Stomach (tissue), 19 donors: ENCODE measurements around the gene SEMA5B. TPM values are rescaled to one million over a fixed set of nuclear protein-coding genes. Genes with fewer than 3 reads are reported as not detected.

Experiments used
- DNase-seq, 2 donors: peaks; one replicate each; pipeline versions ENCODE4 v3.0.0 to v3.0.0-alpha.2; 2013 to 2019
- H3K27ac ChIP-seq, 5 donors: fragments of 200-600 bp in 4 of 5; sonication (generic) in 4 of 5; one replicate each; pipeline ENCODE4 v1.5.1; 2013 to 2019; ENCODE audit warnings: mild to moderate bottlenecking in 1 of 5, moderate library complexity in 1 of 5
- H3K27me3 ChIP-seq, 3 donors: fragments of 200-600 bp; sonication (generic); one replicate each; pipeline ENCODE4 v1.5.1; 2017 to 2019; ENCODE audit warnings: mixed run types in 1 of 3
- H3K36me3 ChIP-seq, 4 donors: fragments of 200-600 bp; sonication (generic); 1 replicate in 3 of 4; 2 replicates in 1 of 4; pipeline ENCODE4 v1.5.1; 2016 to 2019
- H3K4me1 ChIP-seq, 4 donors: fragments of 200-600 bp; sonication (generic); one replicate each; pipeline ENCODE4 v1.5.1; 2016 to 2019
- H3K4me3 ChIP-seq, 4 donors: fragments of 200-600 bp; sonication (generic) in 3 of 4; one replicate each; pipeline ENCODE4 v1.5.1; 2016 to 2019; ENCODE audit warnings: mild to moderate bottlenecking in 1 of 4
- H3K9me3 ChIP-seq, 4 donors: fragments of 200-600 bp; sonication (generic); one replicate each; pipeline ENCODE4 v1.5.1; 2016 to 2019
- CTCF ChIP-seq, 7 experiments: fragments of 450-650 bp in 4 of 7; fragments of 200-600 bp in 3 of 7; sonication (generic) in 3 of 7; IDR thresholded peaks; one replicate each; pipeline ENCODE4 v1.5.1; 2016 to 2019; ENCODE audit warnings: antibody characterized with exemption in 7 of 7, control low read depth in 2 of 7, mild to moderate bottlenecking in 1 of 7
- EP300 ChIP-seq: sonication (generic); formaldehyde crosslinking; IDR thresholded peaks from one replicate; pipeline ENCODE4 v1.6.1; 2017; ENCODE audit warnings: antibody characterized with exemption
- POLR2A ChIP-seq, 4 donors: fragments of 450-650 bp; IDR thresholded peaks; one replicate each; pipeline ENCODE4 v1.6.1; 2016; ENCODE audit warnings: antibody characterized with exemption in 4 of 4, control low read depth in 2 of 4, mild to moderate bottlenecking in 1 of 4, moderate library complexity in 1 of 4
- POLR2AphosphoS5 ChIP-seq, 3 donors: sonication (generic); formaldehyde crosslinking; IDR thresholded peaks; one replicate each; pipeline ENCODE4 v1.6.1; 2016; ENCODE audit warnings: antibody characterized with exemption in 3 of 3
- WGBS, 5 donors: extraction: QIAGEN DNeasy Blood & Tissue Kit in 3 of 5; methylation state at CpG; one replicate each; pipeline versions ENCODE4 v1.1.5 to v1.1.7; 2013 to 2018; 5-methylcytosine and 5-hydroxymethylcytosine counted together
- intact Hi-C: fragments of 100-400 bp; cut with DNase I; formaldehyde crosslinking; loops from one replicate; pipeline ENCODE4 v1.15.1; 2023; ENCODE audit warnings: low total_unique reads
- long read RNA-seq, 10 donors: transcript quantifications; one replicate each; lab custom pipeline, GENCODE V29; 2026
- polyA plus RNA-seq, 3 donors: library from polyadenylated mRNA; stranded (reverse); fragments of 200-250 nt; gene quantifications; one replicate each; pipeline ENCODE4 v1.2.3, GENCODE V29; 2013
- total RNA-seq, 5 donors: library from RNA; depleted of rRNA; stranded (reverse); fragments of >200 nt; gene quantifications; one replicate each; pipeline versions ENCODE4 v1.1.0 to v1.2.3, GENCODE V29; 2014 to 2016
- donor health status: healthy with polysubstance abuse.
- donor health status: Bipolar disorder and iron deficiency.
- donor health status: healthy.

Gene SEMA5B
- total RNA-seq = 10 to 100 TPM in 1 of 5 donors, 1 to 10 TPM in 2, not detected in 2; 1.8 to 27.2 (median 1.9) TPM
- polyA plus RNA-seq = under 1 TPM; 0.15 to 0.25 (median 0.25) TPM
- long read RNA-seq, donor 1 = 0 reads
- long read RNA-seq, donor 2 = 0 reads
- long read RNA-seq, donor 3 = 0 reads
- long read RNA-seq, donor 4 = 0 reads
- long read RNA-seq, donor 5 = 0 reads
- long read RNA-seq, donor 6 = 0 reads
- long read RNA-seq, donor 7, full-length matches to known transcripts = 1 of 1 reads
- long read RNA-seq, donor 7, partial matches to known transcripts = 0 of 1 reads
- long read RNA-seq, donor 7, other reads (novel, unspliced or antisense) = 0 of 1 reads
- long read RNA-seq, donor 8 = 0 reads
- long read RNA-seq, donor 9 = 0 reads
- long read RNA-seq, donor 10 = 0 reads

DNA sequence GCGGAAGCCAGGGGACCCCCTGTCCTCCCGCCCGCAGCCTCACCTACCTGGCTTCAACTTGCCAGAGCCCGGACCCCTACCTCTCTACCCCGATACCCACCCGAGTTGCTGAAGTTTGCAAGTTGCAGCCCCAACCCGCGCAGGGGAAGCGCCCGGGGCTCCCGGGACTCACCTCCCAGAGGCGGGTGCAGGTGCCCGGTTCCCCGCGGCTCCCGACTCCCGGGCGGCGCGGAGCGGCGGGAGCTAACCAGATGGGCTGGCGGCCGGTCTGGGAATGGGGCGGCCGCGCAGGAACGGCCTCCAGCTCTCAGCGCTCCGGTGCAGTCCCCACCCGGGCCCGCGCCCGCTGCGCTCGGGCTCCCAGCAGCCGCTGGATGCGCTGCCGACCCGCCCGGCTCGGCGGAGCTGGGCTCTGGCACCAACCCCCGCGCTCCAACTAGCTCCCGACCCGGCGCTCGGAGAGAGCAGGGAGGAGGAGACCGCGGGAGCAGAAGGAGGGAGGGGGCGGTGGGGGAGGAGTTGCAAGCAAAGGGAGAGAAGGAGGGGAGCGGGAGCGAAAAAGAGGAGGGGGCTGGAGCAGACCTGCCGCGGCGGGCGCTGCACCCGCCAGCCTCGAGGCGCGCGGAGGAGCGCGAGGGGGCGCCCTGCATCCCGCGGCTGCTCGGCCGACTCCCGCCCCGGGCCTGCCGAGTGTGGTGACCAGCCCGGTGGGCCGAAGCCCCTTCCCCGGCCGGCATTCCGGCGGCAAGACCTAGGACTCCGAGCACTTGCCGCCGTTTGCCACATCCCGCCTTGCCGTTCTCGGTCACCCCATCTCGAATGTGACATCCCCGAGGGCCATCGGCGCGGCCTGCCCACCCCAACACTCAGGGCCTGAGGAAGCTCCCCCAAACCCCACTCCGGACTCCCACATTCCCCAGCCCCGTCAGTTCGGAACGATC, at the start of gene SEMA5B:
Gene SEMA5B (minus strand): TSS at position 472 of the 941 bp plus-strand sequence. CDS start 66,500 bp downstream, outside the sequence.
- Histone ChIP-seq H3K36me3 (no peaks in the 10 kb centered on the region), H3K4me1 (peaks cover 29 to 35% (median 31%) of the 10 kb centered on the region in 4 donors), H3K27ac (peak within 1 kb of the TSS in 1 of 5 donors; percentile 40), H3K9me3 (no peaks in the 10 kb centered on the region), H3K4me3 (peak within 1 kb of the TSS; percentile 53 to 87 (median 64)), H3K27me3 (peaks cover 13 to 95% (median 60%) of the 10 kb centered on the region in 3 donors)
- intact Hi-C loops = loop anchor here (5.0 kb wide), 1 partner anchor 80 kb away; no protein-coding TSS in a partner anchor
- peak; percentile 29 to 89 for DNase-seq
- peak in 3 of 7 experiments; percentile 27 to 47 (median 29) for TF ChIP-seq CTCF (IDR thresholded peaks at IDR 0.05)
- TF ChIP-seq POLR2AphosphoS5 (IDR thresholded peaks at IDR 0.05) = no peak
- 1 to 2% (median 1%) methylated on average over 30 to 93 of the region's 94 CpGs for WGBS, 5 donors

DNA sequence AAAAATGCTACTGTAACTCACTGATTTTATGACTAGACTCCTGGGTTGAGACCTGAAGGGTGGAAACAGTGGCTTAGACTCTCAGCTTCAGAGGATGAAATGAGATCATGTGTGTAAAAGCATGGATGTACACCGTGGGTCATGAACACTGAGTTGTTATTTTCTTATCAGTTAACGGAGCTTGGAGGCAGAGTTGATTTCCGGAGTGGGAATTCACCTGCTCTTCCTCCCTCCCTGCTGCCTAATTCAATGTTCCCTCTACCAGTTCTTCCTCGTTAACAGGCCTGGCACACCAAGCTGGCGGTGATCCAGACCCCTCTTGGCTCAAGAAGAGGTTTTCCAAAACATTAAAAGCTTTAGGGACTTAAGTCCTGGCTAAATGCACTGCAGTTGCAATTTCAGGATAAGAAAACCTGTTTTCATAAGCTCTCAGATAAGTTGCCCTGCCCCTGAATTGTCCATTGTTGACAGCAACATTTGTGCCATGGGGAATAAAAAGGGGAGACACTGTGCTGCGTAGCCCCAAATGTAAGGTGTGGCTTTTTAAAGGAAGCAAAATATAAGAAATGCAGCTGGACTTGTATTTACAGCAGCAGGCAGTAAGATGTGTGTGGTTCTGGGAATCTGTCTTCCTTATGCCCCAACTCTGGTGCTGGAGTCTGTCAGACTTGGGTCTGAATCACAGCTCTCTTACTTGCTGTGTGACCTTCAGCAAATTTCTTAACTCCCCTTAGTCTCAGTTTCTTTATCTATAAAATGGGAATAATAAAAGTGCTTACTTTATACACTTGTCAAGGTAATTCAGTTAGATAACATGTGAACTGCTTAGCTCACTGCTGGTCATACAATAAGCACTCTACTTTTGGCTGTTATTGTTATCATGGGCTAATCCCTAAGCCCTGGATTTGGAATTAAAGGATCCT, 49.2 kb upstream of the SEMA5B start:
- WGBS, 5 donors = 9 to 31% (median 16%) methylated on average over 6 of the region's 6 CpGs
- Histone ChIP-seq H3K27me3 (no peaks in the 10 kb centered on the region), H3K36me3 (no peaks in the 10 kb centered on the region), H3K27ac (peak overlapping the region in 4 of 5 donors; percentile 50 to 75 (median 60)), H3K9me3 (no peaks in the 10 kb centered on the region), H3K4me3 (no peak overlapping the region), H3K4me1 (peaks cover 39 to 82% (median 65%) of the 10 kb centered on the region in 4 donors)
- intact Hi-C loops = no loop called here
- TF ChIP-seq EP300 (no peak), POLR2AphosphoS5 (IDR thresholded peaks at IDR 0.05) (peak; percentile 13 to 55 (median 26))
- peak; percentile 72 to 91 for DNase-seq

DNA sequence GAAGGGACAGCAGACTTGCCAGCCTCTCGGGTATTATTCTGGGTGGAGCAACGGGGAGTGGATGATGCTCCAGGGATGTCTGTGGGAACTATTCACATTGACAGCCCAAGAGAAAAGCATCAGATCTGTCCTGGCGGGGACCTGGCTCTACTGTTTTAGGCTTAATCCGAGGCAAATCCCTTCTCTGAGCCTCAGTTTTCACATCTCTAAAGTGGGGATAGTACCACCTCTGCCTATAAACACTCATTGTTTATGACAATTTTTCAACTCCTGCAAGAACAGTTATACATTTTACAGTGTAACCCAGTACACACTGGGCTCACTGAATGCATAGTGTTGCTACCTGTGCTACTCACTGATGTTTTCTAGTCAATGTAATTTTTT, 48.5 kb upstream of the SEMA5B start:
- Histone ChIP-seq H3K9me3 (no peaks in the 10 kb centered on the region), H3K27ac (peak overlapping the region in 4 of 5 donors; percentile 14 to 75 (median 51)), H3K4me3 (no peak overlapping the region), H3K36me3 (no peaks in the 10 kb centered on the region), H3K27me3 (no peaks in the 10 kb centered on the region), H3K4me1 (peaks cover 41 to 82% (median 65%) of the 10 kb centered on the region in 4 donors)
- no peak for TF ChIP-seq POLR2A (IDR thresholded peaks at IDR 0.05)
- 76 to 91% (median 78%) methylated on average over 4 of the region's 4 CpGs for WGBS, 5 donors
- DNase-seq = no peak
- intact Hi-C loops = no loop called here

DNA sequence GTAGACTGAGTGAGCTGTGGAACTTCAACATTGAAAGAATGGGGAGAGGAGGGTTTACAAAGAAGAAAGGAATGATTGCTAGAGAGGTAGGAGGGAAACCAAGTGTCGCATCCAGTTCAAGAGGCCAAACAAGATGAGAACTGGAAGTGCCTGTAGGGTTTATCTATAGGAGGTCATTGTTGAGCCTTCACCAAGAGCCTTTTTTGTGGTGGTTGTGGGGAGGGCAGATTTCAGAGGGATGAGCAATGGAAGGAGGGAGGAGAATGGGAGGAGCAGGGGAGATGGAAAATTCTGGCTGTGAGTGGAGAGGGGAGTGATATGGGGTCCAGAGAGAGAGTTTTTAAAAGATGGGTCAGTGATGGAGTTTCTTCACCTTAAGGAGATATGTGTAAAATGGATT, 47.8 kb upstream of the SEMA5B start:
- no peak overlapping the region for H3K4me3 ChIP-seq
- peaks cover 43 to 82% (median 65%) of the 10 kb centered on the region in 4 donors for H3K4me1 ChIP-seq
- H3K36me3 ChIP-seq = no peaks in the 10 kb centered on the region
- intact Hi-C loops = no loop called here
- no peak for DNase-seq
- TF ChIP-seq POLR2A (IDR thresholded peaks at IDR 0.05) (no peak), CTCF (IDR thresholded peaks at IDR 0.05) (no peak), EP300 (no peak), POLR2AphosphoS5 (IDR thresholded peaks at IDR 0.05) (no peak)
- H3K9me3 ChIP-seq = no peaks in the 10 kb centered on the region
- WGBS, 5 donors = 89 to 97% (median 94%) methylated on average over 1 of the region's 1 CpG
- H3K27me3 ChIP-seq = no peaks in the 10 kb centered on the region
- H3K27ac ChIP-seq = peak overlapping the region in 2 of 5 donors; percentile 32 to 75
